ENCODE measurements around the gene GPHA2. TPM values are rescaled to one million over a fixed set of nuclear protein-coding genes. Genes with fewer than 3 reads are reported as not detected.

Gene GPHA2
- total and polyA plus RNA-seq, 2 of the 13 experiments (the other 11 are each of a cell fraction or from before 2014, with no cell fraction given): 13.0 to 19.1 TPM

- peak; percentile 75 for TF ChIP-seq PRDM10 (CRISPR knock-in tag; IDR thresholded peaks at IDR 0.05; ENCODE audit: low read depth)
- no peak for TF ChIP-seq ZNF30 (CRISPR knock-in tag; IDR thresholded peaks at IDR 0.05)
- no peak for TF ChIP-seq SCMH1 (CRISPR knock-in tag; IDR thresholded peaks at IDR 0.05; ENCODE audit: borderline replicate concordance)
- no peak for TF ChIP-seq FOXM1 (CRISPR knock-in tag; IDR thresholded peaks at IDR 0.05)
- no peak for TF ChIP-seq ZNF678 (CRISPR knock-in tag; IDR thresholded peaks at IDR 0.05)
- peak; percentile 96 for TF ChIP-seq CREM (IDR thresholded peaks at IDR 0.05)
- no peak for TF ChIP-seq CREM (CRISPR knock-in tag; IDR thresholded peaks at IDR 0.05)
- TF ChIP-seq YY1 (IDR thresholded peaks at IDR 0.05; ENCODE audit: insufficient read depth, insufficient replicate concordance, low read depth, low read length): peak; percentile 37
- TF ChIP-seq FOXO4 (CRISPR knock-in tag; conservative IDR thresholded peaks at IDR 0.05): 0 out of 2 replicates have a peak, but pooled peaks have one; percentile 67
- peak; percentile 94 for TF ChIP-seq ZNF740 (CRISPR knock-in tag; IDR thresholded peaks at IDR 0.05)
- TF ChIP-seq GATAD1 (CRISPR knock-in tag; IDR thresholded peaks at IDR 0.05): peak; percentile 37; the same call in 1 of the 2 replicates
- TF ChIP-seq ZMYM3 (CRISPR knock-in tag; IDR thresholded peaks at IDR 0.05): peak; percentile 30; the same call in 1 of the 2 replicates
- 0 out of 2 replicates have a peak, but pooled peaks have one; percentile 1 for TF ChIP-seq ZNF614 (CRISPR knock-in tag; IDR thresholded peaks at IDR 0.05; ENCODE audit: borderline replicate concordance)
- no peak for TF ChIP-seq U2AF2 (IDR thresholded peaks at IDR 0.05; ENCODE audit: low read depth, low read length)
- no peak for TF ChIP-seq ZFAT (CRISPR knock-in tag; conservative IDR thresholded peaks at IDR 0.05)
- no peak for TF ChIP-seq POLR2AphosphoS5 (IDR thresholded peaks at IDR 0.05; ENCODE audit: low read depth, low read length)
- TF ChIP-seq SP2 (CRISPR knock-in tag; IDR thresholded peaks at IDR 0.05): 0 out of 2 replicates have a peak, but pooled peaks have one; percentile 40
- TF ChIP-seq ZNF337 (CRISPR knock-in tag; IDR thresholded peaks at IDR 0.05; ENCODE audit: borderline replicate concordance, low read depth): no peak
- TF ChIP-seq GMEB2 (CRISPR knock-in tag; IDR thresholded peaks at IDR 0.05; ENCODE audit: low read depth): peak; percentile 79
- TF ChIP-seq THRA (CRISPR knock-in tag; IDR thresholded peaks at IDR 0.05; ENCODE audit: borderline replicate concordance): no peak
Observed at GRCh38 chr11:64923944-64924909, 11.5 kb downstream of the GPHA2 start, which contains the start of gene PPP2R5B (continued).

Measured in HepG2 (cell line).